Common myeloid progenitor, CD34-positive (primary cell): ENCODE data around the gene STMN1.

Experiments used
- CTCF ChIA-PET: fragments of 350-600 bp; sonication (Branson Sonifier 250); formaldehyde crosslinking; loops from one replicate; lab custom pipeline; 2021; ENCODE audit warnings: antibody characterized with exemption; lab: Charles Lee
- POLR2A ChIA-PET: fragments of 350-600 bp; sonication (Branson Sonifier 250); formaldehyde crosslinking; loops from one replicate; lab custom pipeline; 2021; ENCODE audit warnings: antibody characterized with exemption; lab: Charles Lee
- DNase-seq, 3 donors: peaks; one replicate each; pipeline versions ENCODE4 v3.0.0 to v3.0.0-alpha.2; 2013
- H3K27ac ChIP-seq, 2 experiments: 1 replicate in 1 of 2; 2 replicates in 1 of 2; pipeline ENCODE4 v1.7.0; 2013; ENCODE audit warnings: inconsistent platforms in 2 of 2, low read length in 2 of 2, mild to moderate bottlenecking in 2 of 2, low read depth in 1 of 2, moderate library complexity in 1 of 2; ENCODE audit not compliant: severe bottlenecking in 2 of 2, insufficient read depth in 1 of 2, poor library complexity in 1 of 2
- H3K27me3 ChIP-seq, 5 experiments: replicated peaks in 2 of 5; 1 replicate in 3 of 5; 2 replicates in 2 of 5; pipeline versions ENCODE4 v1.6.1 to v1.7.0; 2013; ENCODE audit warnings: low read length in 4 of 5, mild to moderate bottlenecking in 2 of 5, moderate library complexity in 2 of 5, inconsistent platforms in 1 of 5; ENCODE audit not compliant: insufficient read depth in 5 of 5, control insufficient read depth in 4 of 5
- H3K36me3 ChIP-seq, 4 experiments: 1 replicate in 2 of 4; 2 replicates in 2 of 4; pipeline versions ENCODE4 v1.6.1 to v1.7.0; 2013; ENCODE audit warnings: low read length in 3 of 4, control low read depth in 1 of 4, mild to moderate bottlenecking in 1 of 4; ENCODE audit not compliant: control insufficient read depth in 4 of 4, insufficient read depth in 4 of 4
- H3K4me1 ChIP-seq, 4 experiments: 1 replicate in 3 of 4; 2 replicates in 1 of 4; pipeline versions ENCODE4 v1.6.1 to v1.7.1; 2013; ENCODE audit warnings: low read length in 3 of 4, mild to moderate bottlenecking in 3 of 4, control low read depth in 1 of 4, inconsistent platforms in 1 of 4, moderate library complexity in 1 of 4; ENCODE audit not compliant: control insufficient read depth in 4 of 4, insufficient read depth in 4 of 4; ENCODE audit errors: control extremely low read depth in 1 of 4
- H3K4me3 ChIP-seq, 7 experiments: 1 replicate in 4 of 7; 2 replicates in 3 of 7; pipeline versions ENCODE4 v1.5.1 to v1.7.0; 2013; ENCODE audit warnings: mild to moderate bottlenecking in 7 of 7, low read length in 6 of 7, moderate library complexity in 6 of 7, inconsistent platforms in 2 of 7, low read depth in 2 of 7, control low read depth in 1 of 7; ENCODE audit not compliant: insufficient read depth in 4 of 7, control insufficient read depth in 1 of 7; ENCODE audit errors: extremely low read depth in 1 of 7
- H3K9me3 ChIP-seq, 5 experiments: 1 replicate in 4 of 5; 2 replicates in 1 of 5; pipeline versions ENCODE4 v1.6.1 to v1.7.1; 2013; ENCODE audit warnings: low read length in 4 of 5, mild to moderate bottlenecking in 2 of 5, inconsistent platforms in 1 of 5, low read depth in 1 of 5, moderate library complexity in 1 of 5; ENCODE audit not compliant: control insufficient read depth in 4 of 5, insufficient read depth in 2 of 5; ENCODE audit errors: control extremely low read depth in 1 of 5
- WGBS: methylation state at CpG from one replicate; pipeline ENCODE4 v1.1.5; 2013; ENCODE audit not compliant: insufficient coverage; 5-methylcytosine and 5-hydroxymethylcytosine counted together

The STMN1 gene

DNA sequence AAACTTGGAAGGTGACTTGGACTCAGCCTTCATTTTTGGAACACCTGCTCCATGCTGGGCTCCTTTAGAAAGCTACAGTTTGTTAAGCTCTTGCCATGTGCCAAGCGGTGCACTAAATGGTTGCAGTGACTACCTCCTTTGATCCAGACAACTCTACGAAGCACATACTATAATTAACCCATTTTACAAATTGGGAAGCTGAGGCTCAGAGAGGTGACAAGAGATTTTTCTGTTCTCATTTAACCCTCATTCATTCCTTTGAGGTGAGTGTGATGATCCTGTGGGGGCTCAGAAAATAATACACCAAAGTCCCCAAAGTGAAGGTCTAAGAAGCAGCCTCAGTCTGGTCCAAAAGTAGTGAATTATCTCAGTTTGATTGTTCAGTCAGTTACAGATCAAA lies 29.1 kb downstream of the STMN1 start:
- Histone ChIP-seq H3K4me1 (peaks cover 0 to 36% (median 30%) of the 10 kb centered on the region in 4 experiments), H3K9me3 (no peaks in the 10 kb centered on the region), H3K4me3 (no peak overlapping the region), H3K27ac (no peak overlapping the region), H3K36me3 (no peaks in the 10 kb centered on the region), H3K27me3 (no peaks in the 10 kb centered on the region)
- CTCF ChIA-PET = interaction anchor here (1.4 kb wide), 1 partner anchor 123 kb away, joined by 3 read pairs; no protein-coding TSS in a partner anchor
- 100% methylated on average over 1 of the region's 2 CpGs for WGBS
- POLR2A ChIA-PET = no interaction called here
- DNase-seq = no peak

DNA sequence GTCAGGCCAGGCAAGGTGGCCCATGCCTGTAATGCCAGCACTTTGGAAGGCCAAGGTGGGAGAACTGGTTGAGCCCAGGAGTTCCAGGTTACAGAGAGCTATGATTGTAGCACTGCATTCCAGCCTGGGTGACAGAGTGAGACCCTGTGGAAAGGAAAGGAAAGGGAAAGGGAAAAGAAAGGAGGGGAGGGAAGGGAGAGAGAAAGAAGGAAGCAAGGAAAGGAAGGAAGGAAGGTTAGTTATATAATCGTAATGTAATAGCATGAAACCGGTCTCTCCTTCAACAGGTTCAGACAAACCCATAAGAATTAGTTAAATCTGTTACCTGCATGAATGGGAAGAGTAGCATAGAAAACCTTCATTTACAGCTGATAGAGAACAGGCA lies 29.5 kb downstream of the STMN1 start:
- no peak overlapping the region for H3K27ac ChIP-seq
- WGBS = no CpG with 5 or more reads among the region's 2 CpGs
- no peaks in the 10 kb centered on the region for H3K27me3 ChIP-seq
- ChIA-PET CTCF (interaction anchor here (1.4 to 3.2 kb wide), 2 partner anchors 18 to 123 kb away, joined by 3 to 21 read pairs; no protein-coding TSS in a partner anchor), POLR2A (interaction anchor here (0.9 kb wide), 1 partner anchor 114 kb away, joined by 4 read pairs; no protein-coding TSS in a partner anchor)
- H3K4me1 ChIP-seq = peaks cover 0 to 41% (median 35%) of the 10 kb centered on the region in 4 experiments
- H3K36me3 ChIP-seq = no peaks in the 10 kb centered on the region
- no peaks in the 10 kb centered on the region for H3K9me3 ChIP-seq
- H3K4me3 ChIP-seq = no peak overlapping the region
- DNase-seq = no peak

DNA sequence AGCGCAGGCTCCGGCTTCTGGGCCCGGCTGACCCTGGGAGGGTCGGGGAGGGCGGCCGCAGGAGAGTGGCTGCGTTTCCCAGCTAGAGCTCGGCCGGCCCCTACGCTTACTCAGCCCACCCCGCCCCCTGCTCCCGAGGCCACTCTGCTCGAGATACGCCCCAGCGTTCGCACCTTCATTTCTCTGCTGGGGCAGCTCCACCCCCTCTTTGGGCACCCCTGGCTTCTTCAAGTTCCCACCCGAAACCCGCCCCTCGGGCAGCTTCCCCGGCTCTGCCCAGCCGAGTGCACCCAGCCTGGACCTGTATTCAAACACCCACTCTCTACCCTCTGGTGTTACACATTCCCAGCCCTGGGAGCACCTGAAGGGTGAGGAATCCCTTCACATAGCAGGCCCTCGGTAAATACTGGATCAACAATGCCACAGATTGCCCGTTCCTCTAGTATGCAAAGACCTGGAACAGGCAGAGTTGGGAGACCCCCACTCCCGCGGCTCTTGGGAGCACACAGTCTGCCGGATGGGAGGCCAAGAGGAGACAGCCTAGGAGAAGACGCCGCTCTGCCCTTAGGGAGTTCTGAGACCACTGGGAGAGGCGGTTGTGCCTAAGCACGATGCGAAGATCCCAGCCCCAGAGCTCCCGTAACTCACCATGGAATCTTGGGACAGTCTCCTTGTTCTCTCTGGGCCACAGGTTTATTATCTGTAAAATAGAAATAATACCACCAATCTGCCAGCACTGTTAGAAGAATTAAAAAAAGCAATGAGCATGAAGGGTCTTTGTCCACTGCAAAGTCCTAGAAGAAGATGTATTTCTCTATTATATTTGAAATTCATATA lies 30.1 kb downstream of the STMN1 start:
- no peak overlapping the region for H3K27ac ChIP-seq
- POLR2A ChIA-PET = interaction anchor here (0.9 kb wide), 1 partner anchor 114 kb away, joined by 4 read pairs; no protein-coding TSS in a partner anchor
- no peaks in the 10 kb centered on the region for H3K9me3 ChIP-seq
- CTCF ChIA-PET = interaction anchor here (0.9 to 3.2 kb wide), 4 partner anchors 12 to 124 kb away, joined by 3 to 21 read pairs (median 6); partner anchors contain the start of gene PAFAH2
- no peaks in the 10 kb centered on the region for H3K36me3 ChIP-seq
- whole genome bisulfite sequencing = 27% methylated on average over 30 of the region's 32 CpGs
- H3K27me3 ChIP-seq = no peaks in the 10 kb centered on the region
- peak in 2 of 3 donors; percentile 31 to 49 for DNase-seq
- H3K4me1 ChIP-seq = peaks cover 0 to 47% (median 41%) of the 10 kb centered on the region in 4 experiments
- peak overlapping the region; percentile 49 to 84 (median 72) for H3K4me3 ChIP-seq

DNA sequence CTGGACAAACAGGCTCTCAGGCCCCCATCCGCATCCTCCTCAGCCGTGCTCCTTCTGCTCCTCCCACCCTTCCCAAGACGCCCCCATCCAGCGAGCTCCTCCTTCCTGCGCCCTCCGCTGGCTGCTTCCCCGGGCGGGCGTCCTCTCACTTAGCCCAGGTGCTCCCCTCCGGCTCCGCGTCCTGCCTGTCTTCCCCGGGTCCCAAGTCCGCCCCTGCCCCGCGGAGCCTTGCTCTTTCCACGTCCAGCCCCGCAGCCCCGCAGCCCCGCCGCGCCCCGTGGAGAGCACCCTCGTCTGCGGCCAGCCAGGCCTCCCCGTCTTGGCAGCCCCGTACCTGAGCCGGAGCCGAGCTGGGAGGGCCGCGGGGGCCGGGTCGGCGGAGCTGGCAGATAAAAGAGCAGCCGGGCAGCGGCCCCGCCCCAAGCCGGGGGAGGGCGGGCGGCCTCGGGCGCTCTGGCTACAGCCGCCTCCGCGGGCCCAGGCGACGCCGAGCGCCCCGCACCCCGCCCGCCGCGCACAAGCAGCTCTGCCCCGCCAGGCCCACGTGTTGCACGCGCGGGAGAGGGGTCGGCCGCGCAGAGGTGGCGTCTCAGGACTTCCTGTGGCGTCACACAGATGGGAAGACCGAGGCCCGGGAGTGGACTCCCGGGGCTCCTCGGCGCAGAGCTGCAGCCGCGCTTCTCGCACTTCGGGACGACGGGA lies 30.9 kb downstream of the STMN1 start, which contains the start of gene PAQR7:
Gene PAQR7 (minus strand): TSS at position 555 of the 702 bp plus-strand sequence. CDS start 11,869 bp downstream, outside the sequence.
- POLR2A ChIA-PET = no interaction called here
- under 1% methylated on average over 71 of the region's 75 CpGs for WGBS
- DNase-seq = peak; percentile 59 to 82 (median 70)
- no peaks in the 10 kb centered on the region for H3K27me3 ChIP-seq
- peak within 1 kb of the TSS; percentile 49 to 84 (median 72) for H3K4me3 ChIP-seq
- H3K9me3 ChIP-seq = no peaks in the 10 kb centered on the region
- peak within 1 kb of the TSS in 1 of 2 experiments; percentile 71 for H3K27ac ChIP-seq
- CTCF ChIA-PET = interaction anchor here (0.9 to 3.2 kb wide), 7 partner anchors 11 to 122 kb away, joined by 3 to 21 read pairs (median 5); partner anchors contain the start of gene PAFAH2
- H3K36me3 ChIP-seq = peaks cover 0 to 3% (median 0%) of the 10 kb centered on the region in 4 experiments
- H3K4me1 ChIP-seq = peaks cover 0 to 53% (median 44%) of the 10 kb centered on the region in 4 experiments

GRCh38 chr1:25874635-25875153 lies 31.5 kb downstream of the STMN1 start:
- Histone ChIP-seq H3K27me3 (no peaks in the 10 kb centered on the region), H3K4me3 (peak overlapping the region; percentile 49 to 84 (median 72)), H3K9me3 (no peaks in the 10 kb centered on the region), H3K27ac (peak overlapping the region in 1 of 2 experiments; percentile 71), H3K36me3 (peaks cover 0 to 9% (median 2%) of the 10 kb centered on the region in 4 experiments), H3K4me1 (peaks cover 0 to 53% (median 44%) of the 10 kb centered on the region in 4 experiments)
- 36% methylated on average over 7 of the region's 8 CpGs for WGBS
- CTCF ChIA-PET = interaction anchor here (0.9 to 3.2 kb wide), 6 partner anchors 20 to 123 kb away, joined by 3 to 21 read pairs (median 5); partner anchors contain the start of gene PAFAH2
- DNase-seq = peak in 2 of 3 donors; percentile 19 to 25
- POLR2A ChIA-PET = no interaction called here

- H3K9me3 ChIP-seq = no peaks in the 10 kb centered on the region
Measured at GRCh38 chr1:25874209-25874608, 32.0 kb downstream of the STMN1 start.

More at GRCh38 chr1:25874209-25874608, 32.0 kb downstream of the STMN1 start:
- H3K36me3 ChIP-seq = peaks cover 0 to 12% (median 3%) of the 10 kb centered on the region in 4 experiments
- peak overlapping the region in 1 of 2 experiments; percentile 71 for H3K27ac ChIP-seq
- H3K27me3 ChIP-seq = no peaks in the 10 kb centered on the region
- CTCF ChIA-PET = interaction anchor here (0.9 to 3.2 kb wide), 6 partner anchors 21 to 123 kb away, joined by 3 to 21 read pairs (median 5); partner anchors contain the start of gene PAFAH2
- peaks cover 0 to 53% (median 44%) of the 10 kb centered on the region in 4 experiments for H3K4me1 ChIP-seq
- POLR2A ChIA-PET = no interaction called here
- H3K4me3 ChIP-seq = peak overlapping the region in 5 of 7 experiments; percentile 64 to 84 (median 72)
- no peak for DNase-seq
- 94% methylated on average over 2 of the region's 3 CpGs for WGBS
